SK-N-MC (cell line): ENCODE measurements around the gene CCNL1.
"Not testable (repeated sequence)": the region's sequence is repeated elsewhere in the genome, so short reads cannot be mapped to it uniquely, and the experiment has no call there.

ENCODE experiments used
- DNase-seq: peaks from one replicate; pipeline ENCODE4 v3.0.0-alpha.2; 2011; ENCODE audit warnings: low read depth, low spot score
- H3K27ac ChIP-seq: fragments of 200-600 bp; sonication (generic); 2 replicates; pipeline ENCODE4 v1.5.1; 2016; ENCODE audit warnings: mixed run types
- H3K36me3 ChIP-seq: fragments of 200-600 bp; sonication (generic); 2 replicates; pipeline ENCODE4 v1.6.1; 2017; ENCODE audit warnings: antibody characterized with exemption, low read length, mixed read lengths; ENCODE audit not compliant: insufficient read depth
- H3K4me3 ChIP-seq: fragments of 200-600 bp; sonication (generic); 2 replicates; pipeline ENCODE4 v1.5.1; 2016
- H3K9ac ChIP-seq: fragments of 200-600 bp; sonication (generic); 2 replicates; pipeline ENCODE4 v1.8.0; 2017; ENCODE audit warnings: mixed run types, mixed read lengths; ENCODE audit not compliant: insufficient read length
- H3K9me3 ChIP-seq: fragments of 200-600 bp; sonication (generic); 2 replicates; pipeline ENCODE4 v1.6.1; 2017; ENCODE audit warnings: low read depth, mild to moderate bottlenecking, antibody characterized with exemption, low read length, moderate library complexity, mixed read lengths
- EZH2 ChIP-seq: fragments of 200-600 bp; sonication (generic); IDR thresholded peaks from one replicate; pipeline ENCODE4 v1.6.1; 2017; ENCODE audit warnings: antibody characterized with exemption
- FOXP2 ChIP-seq: optimal IDR thresholded peaks from 2 replicates; pipeline ENCODE3; 2011; ENCODE audit warnings: mild to moderate bottlenecking, moderate library complexity; ENCODE audit not compliant: insufficient read depth; ENCODE audit errors: extremely low read length, control extremely low read depth
- POLR2AphosphoS5 ChIP-seq: IDR thresholded peaks from 2 replicates; pipeline ENCODE4 v1.6.1; 2012; ENCODE audit warnings: mild to moderate bottlenecking, low read depth, low read length, borderline replicate concordance

Gene CCNL1

DNA sequence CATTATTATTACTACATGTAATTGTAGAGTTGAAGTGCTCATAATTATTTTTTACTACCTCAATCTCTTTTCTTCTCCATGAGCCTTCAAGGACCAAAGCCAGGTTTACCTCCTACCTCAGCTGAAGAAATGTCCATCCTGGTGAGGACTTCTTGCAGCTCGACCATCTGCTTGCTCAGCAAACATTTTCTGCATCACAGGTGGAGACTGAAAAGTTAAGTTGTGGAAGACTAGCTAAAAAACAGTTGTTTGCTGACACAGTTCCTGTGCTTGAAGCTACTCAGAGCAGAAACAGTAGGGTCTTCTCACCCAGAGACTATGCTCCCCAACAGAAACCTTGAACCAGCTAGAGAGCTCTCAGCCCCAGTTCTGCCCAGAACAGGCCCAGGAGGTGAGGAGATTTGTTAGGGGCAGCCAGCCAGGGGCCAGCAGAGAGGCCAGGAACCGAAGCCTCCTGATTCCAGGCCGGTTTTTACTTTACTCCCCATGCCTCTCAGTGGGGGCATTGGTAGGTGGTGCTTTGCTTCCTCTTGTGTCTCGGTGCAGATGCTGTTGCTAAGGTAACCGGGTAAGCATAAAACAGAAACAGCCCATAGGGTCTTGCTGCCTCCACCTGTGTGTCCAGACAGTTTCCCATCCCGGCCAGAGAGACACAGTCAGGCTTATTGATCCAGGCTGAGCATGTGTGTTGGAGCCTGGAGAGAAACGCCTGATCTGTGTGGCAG lies 54.9 kb downstream of the CCNL1 start:
- no peaks in the 10 kb centered on the region for H3K9me3 ChIP-seq
- TF ChIP-seq EZH2 (no peak), FOXP2 (no peak), POLR2AphosphoS5 (no peak)
- no peak overlapping the region for H3K27ac ChIP-seq
- H3K4me3 ChIP-seq: no peak overlapping the region
- H3K9ac ChIP-seq: no peak overlapping the region
- no peak for DNase-seq
- no peaks in the 10 kb centered on the region for H3K36me3 ChIP-seq

- Histone ChIP-seq H3K9me3 (no peaks in the 10 kb centered on the region), H3K9ac (no peak overlapping the region), H3K36me3 (no peaks in the 10 kb centered on the region), H3K4me3 (no peak overlapping the region), H3K27ac (no peak overlapping the region)
- TF ChIP-seq FOXP2: no peak
- no peak for TF ChIP-seq EZH2
- no peak for TF ChIP-seq POLR2AphosphoS5
- DNase-seq: no peak
Observed at GRCh38 chr3:157104521-157104920, 55.4 kb downstream of the CCNL1 start.

- no peak overlapping the region for H3K9ac ChIP-seq
- TF ChIP-seq FOXP2 (no peak), EZH2 (no peak)
- H3K9me3 ChIP-seq: no peaks in the 10 kb centered on the region
- H3K36me3 ChIP-seq: no peaks in the 10 kb centered on the region
- no peak overlapping the region for H3K4me3 ChIP-seq
- no peak for DNase-seq
- no peak overlapping the region for H3K27ac ChIP-seq
Observed at GRCh38 chr3:157103860-157104259, 56.1 kb downstream of the CCNL1 start.

GRCh38 chr3:157103280-157103679 lies 56.7 kb downstream of the CCNL1 start:
- no peak overlapping the region for H3K9ac ChIP-seq
- TF ChIP-seq EZH2 (no peak), POLR2AphosphoS5 (no peak)
- H3K27ac ChIP-seq: 0 out of 2 replicates have a peak overlapping the region, but pooled peaks have one; percentile 17
- no peaks in the 10 kb centered on the region for H3K36me3 ChIP-seq
- DNase-seq: no peak
- no peak overlapping the region for H3K4me3 ChIP-seq
- no peaks in the 10 kb centered on the region for H3K9me3 ChIP-seq

- not testable (repeated sequence) for H3K36me3 ChIP-seq, DNase-seq, H3K4me3 ChIP-seq, H3K27ac ChIP-seq, H3K9me3 ChIP-seq, H3K9ac ChIP-seq
Observed at GRCh38 chr3:157102595-157102994, 57.4 kb downstream of the CCNL1 start.

- no peak overlapping the region for H3K27ac ChIP-seq
- H3K4me3 ChIP-seq: no peak overlapping the region
- TF ChIP-seq EZH2 (no peak), FOXP2 (no peak), POLR2AphosphoS5 (no peak)
- no peaks in the 10 kb centered on the region for H3K9me3 ChIP-seq
- no peak for DNase-seq
- no peaks in the 10 kb centered on the region for H3K36me3 ChIP-seq
- H3K9ac ChIP-seq: no peak overlapping the region
Observed at GRCh38 chr3:157102098-157102497, 57.8 kb downstream of the CCNL1 start.

- no peak overlapping the region for H3K27ac ChIP-seq
- no peaks in the 10 kb centered on the region for H3K9me3 ChIP-seq
- no peak for DNase-seq
- no peaks in the 10 kb centered on the region for H3K36me3 ChIP-seq
- TF ChIP-seq EZH2: no peak
- TF ChIP-seq FOXP2: no peak
- TF ChIP-seq POLR2AphosphoS5: no peak
- H3K9ac ChIP-seq: no peak overlapping the region
- no peak overlapping the region for H3K4me3 ChIP-seq
Observed at GRCh38 chr3:157101486-157101885, 58.5 kb downstream of the CCNL1 start.

GRCh38 chr3:157100608-157101396 lies 59.1 kb downstream of the CCNL1 start:
- DNase-seq: no peak
- no peak overlapping the region for H3K27ac ChIP-seq
- no peaks in the 10 kb centered on the region for H3K36me3 ChIP-seq
- H3K4me3 ChIP-seq: no peak overlapping the region
- no peak overlapping the region for H3K9ac ChIP-seq
- no peak for TF ChIP-seq EZH2
- TF ChIP-seq POLR2AphosphoS5: no peak
- TF ChIP-seq FOXP2: no peak
- H3K9me3 ChIP-seq: no peaks in the 10 kb centered on the region

DNA sequence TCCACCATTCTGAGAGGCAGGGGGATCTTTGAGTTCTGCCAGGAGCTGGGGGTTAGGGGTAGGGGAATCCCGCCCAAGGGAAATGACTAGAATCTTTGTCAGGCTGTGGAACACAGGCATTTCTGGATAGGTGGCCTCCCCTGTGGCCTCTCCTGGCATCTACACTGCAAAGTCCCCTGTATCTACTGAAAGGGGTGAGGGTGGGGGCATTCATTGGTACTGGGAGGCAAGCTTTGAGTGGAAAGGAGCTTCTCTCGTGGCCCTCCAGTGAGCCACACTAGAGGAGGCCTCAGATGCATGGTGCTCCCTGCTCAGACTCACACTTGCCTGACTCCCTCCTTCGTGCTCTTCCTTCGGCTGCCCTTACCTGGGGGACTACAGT lies 59.9 kb downstream of the CCNL1 start:
- no peak overlapping the region for H3K9ac ChIP-seq
- no peaks in the 10 kb centered on the region for H3K36me3 ChIP-seq
- H3K9me3 ChIP-seq: no peaks in the 10 kb centered on the region
- H3K27ac ChIP-seq: no peak overlapping the region
- no peak for DNase-seq
- TF ChIP-seq POLR2AphosphoS5: no peak
- no peak for TF ChIP-seq FOXP2
- TF ChIP-seq EZH2: no peak
- H3K4me3 ChIP-seq: no peak overlapping the region
